NCI-H82 treated with DMSO at 0.1 percent for 48 hours (cell line): ENCODE data around the gene RBMS2.
A peak's percentile ranks its signal among the peaks of the same experiment; 100 is the strongest.
"Not testable (repeated sequence)": the region's sequence is repeated elsewhere in the genome, so short reads cannot be mapped to it uniquely, and the experiment has no call there.

Experiments used
- DNase-seq: peaks from one replicate; lab custom pipeline; 2025; ENCODE audit not compliant: unreplicated experiment; lab: John Stamatoyannopoulos, UW

Gene RBMS2, protein sequence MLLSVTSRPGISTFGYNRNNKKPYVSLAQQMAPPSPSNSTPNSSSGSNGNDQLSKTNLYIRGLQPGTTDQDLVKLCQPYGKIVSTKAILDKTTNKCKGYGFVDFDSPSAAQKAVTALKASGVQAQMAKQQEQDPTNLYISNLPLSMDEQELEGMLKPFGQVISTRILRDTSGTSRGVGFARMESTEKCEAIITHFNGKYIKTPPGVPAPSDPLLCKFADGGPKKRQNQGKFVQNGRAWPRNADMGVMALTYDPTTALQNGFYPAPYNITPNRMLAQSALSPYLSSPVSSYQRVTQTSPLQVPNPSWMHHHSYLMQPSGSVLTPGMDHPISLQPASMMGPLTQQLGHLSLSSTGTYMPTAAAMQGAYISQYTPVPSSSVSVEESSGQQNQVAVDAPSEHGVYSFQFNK

DNA sequence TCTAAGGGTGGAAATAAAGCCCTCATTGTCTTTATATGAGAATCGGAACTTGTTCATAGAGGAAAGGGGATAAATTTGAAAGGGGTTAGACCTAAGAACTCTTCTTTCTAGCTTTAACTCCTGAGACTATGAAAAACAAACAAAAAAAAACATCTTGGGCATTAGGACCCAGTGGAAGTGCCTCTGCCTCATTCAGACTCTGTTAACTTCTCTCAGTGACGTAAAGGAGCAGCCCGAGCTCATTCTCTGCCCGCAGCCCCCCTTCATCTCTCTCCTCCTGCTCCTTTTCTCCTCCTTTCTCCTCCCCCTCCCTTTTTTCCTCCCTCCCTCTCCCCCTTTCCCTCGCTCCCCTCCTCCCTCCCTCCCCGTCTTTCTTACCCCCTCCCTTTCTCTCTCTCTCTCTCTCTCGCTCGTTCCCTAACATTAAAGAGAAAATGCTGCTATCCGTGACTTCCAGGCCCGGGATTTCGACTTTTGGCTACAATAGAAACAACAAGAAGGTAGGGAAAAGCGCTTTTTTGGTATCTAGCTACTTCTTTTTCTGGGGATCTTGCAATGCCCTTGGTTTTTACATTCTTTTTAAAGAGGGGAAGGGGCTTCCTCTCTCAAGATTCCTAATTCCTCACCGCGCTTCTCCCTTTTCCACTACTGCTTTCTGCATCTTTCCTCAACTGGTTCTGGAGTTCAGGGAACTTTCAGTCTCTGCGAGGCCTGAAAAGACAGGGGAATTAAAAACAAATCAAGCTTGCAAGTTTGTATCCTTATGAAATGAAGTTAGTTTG lies at the start of gene RBMS2:
TSS of gene RBMS2 (plus strand) at position 231 of the 782 bp plus-strand sequence. CDS start at position 435, 204 bp downstream.
- DNase-seq, result peak; percentile 88

DNA sequence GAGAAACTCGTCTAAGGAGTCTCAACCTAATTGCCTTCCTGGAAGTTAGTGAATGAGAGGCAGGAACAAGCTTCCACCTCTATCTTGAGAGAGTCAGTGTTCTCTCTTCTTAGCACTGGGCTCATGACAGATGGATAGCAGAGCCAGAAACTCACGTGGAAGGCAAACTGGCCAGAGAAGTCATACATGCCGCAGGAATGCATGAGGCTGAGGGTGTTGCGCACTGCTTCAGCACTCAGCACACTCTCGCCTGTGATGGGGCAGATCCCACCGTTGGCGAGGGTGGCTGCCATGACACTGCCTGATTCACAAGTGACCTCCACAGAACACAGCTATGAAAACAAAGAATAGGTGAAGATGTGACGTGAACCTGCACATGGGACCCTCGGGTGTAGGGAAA lies 47.2 kb upstream of the RBMS2 start:
- DNase-seq, result no peak

DNA sequence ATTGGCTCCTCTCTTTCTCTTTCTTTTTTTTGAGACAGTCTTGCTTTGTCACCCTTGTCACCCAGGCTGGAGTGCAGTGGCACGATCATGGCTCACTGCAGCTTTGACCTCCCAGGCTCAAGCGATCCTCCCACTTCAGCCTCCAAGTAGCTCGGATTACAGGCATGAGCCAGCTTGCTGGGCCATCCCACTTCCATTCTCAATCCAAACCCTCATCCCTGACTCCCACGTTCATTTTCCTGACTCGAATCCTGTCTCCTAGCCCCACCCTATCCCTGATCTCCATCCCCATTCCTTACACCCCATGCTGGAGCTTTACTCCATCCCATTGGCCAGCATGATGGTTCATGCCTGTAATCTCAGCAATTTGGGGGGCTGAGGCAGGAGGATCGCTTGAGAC lies 45.5 kb upstream of the RBMS2 start:
- DNase-seq, result no peak

DNA sequence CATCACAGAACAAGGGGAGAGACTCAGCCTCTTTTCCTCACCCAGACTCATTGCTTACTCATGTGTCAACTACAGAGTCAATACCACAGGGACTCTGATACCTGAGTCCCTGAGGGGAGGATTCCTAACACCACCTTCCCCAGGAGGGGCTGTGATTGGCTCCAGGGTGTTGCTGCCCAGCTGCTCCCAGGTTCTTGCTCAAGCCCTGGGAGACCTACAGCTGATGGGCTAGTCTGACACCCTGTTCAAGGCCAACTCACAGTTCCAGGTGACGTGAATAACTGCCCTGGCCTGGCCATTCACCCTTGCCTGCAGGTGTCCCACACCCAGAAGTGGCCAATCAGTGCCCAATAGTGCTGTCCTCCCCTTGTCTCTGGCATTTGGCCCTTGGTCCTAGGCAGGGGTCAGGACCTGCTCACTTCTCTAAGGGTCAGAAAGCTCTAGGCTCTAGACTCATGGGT lies 44.6 kb upstream of the RBMS2 start:
- no peak for DNase-seq

DNA sequence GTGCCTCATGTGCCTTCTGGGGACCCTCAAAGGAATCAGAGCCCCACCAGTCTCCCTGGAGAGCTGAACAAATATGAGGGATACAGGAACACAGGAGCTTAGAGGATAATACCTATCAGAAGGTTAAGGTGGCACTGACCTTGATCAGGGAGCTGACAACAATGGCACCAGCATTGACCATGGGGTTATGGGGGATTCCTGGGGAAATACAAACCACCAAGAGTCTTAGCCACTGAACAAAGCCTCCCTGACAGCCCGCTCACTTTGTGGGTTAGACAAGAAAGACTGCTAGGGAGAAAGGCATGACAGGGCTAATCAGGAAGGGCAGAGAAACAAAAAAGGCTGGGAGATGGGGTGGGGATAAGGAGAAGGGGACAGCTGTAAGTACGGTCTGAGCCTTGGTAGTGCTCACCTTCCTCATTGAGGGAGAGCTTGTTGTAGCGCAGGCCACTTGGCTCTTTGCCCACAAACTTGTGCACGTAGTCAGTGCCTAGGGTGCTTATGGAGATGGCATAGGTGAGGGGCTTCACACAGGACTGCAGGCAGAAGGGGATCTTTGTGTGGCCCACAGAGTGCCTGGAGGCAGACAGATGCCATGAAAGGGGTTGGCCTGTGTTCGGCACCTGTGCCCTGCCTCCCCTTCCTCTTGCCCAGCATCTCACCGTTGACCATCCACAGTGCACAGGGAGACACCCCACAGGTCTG lies 43.9 kb upstream of the RBMS2 start:
- no peak for DNase-seq

DNA sequence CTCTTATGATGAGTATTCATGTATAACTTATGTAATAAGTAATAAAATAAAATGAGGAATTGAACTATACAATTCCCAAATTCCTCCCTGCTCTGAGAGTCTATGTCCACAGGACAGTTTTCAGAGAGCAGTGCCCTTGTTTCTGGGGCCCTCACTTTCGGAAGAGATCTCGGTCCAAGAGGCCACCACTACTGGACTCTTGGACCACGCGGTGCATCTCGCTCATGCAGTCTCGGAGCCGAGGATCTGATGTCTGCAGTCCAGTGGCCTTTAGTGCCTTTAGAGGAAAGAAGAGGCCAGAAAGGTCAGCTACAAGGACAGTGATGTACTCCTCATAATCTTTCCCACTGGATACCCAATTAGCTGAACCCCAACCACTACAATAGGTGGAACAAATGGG lies 42.0 kb upstream of the RBMS2 start:
- no peak for DNase-seq

DNA sequence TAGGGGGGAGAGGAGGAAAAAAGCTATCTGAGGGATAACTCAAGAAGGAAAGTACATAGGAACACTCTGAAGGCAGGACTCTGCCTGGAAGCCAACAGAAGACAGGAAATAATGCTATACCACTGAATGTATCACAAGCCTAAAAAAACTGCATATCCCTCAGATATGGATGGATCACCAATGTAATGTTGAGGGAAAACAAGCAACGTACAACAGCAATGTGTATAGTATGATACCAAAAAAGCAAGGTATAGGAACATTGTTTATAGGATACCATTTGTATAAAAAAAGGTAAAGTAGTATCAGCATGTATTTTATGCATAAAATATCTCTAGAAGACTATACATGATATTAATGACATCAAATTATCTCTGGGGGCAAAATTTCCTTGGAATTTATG lies 37.1 kb upstream of the RBMS2 start:
- no peak for DNase-seq

DNA sequence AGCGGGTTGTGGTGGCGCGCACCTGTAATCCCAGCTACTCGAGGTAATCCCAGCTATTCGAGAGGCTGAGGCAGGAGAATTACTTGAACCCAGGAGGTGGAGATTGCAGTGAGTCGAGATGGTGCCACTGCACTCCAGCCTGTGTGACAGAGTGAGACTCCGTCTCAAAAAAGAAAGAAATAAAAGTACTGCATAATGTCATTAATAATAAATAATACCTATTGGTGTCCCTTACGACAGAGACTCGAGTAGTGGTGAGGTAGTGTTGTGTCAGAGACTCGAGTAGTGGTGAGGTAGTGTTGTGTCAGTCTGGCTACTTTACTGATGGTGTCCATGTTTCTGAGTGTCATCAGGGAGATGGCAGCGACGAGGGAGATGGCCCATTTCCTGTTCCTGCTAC lies 34.9 kb upstream of the RBMS2 start:
- DNase-seq, result no peak

DNA sequence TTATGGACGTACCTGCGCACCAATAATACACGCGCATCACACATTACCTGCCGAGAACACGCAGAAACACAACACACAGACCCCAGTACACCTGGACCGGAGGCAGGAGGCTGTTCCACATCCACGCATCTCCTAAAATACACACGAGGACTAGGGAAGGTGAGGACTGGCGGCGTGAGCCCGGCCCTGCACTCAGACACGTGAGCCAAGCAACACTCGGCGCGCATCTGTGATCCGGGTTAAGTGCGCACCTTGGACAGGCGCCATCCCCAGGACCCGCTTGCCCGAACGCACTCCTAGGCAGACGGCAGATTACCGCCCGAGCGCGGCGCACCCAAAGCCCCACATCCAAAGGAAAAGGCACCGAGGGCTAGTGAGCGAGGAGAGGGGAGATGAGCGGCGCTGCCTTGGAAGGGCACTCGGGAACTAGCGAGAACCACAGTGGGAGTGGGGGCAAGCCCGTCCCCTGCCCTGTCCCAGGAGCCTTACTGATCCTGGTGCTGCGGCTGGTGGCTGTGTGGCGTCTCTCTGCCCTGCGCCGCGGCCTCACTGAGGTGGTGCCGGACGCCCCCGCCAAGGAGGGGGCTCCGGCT lies 34.1 kb upstream of the RBMS2 start:
- DNase-seq, result no peak

DNA sequence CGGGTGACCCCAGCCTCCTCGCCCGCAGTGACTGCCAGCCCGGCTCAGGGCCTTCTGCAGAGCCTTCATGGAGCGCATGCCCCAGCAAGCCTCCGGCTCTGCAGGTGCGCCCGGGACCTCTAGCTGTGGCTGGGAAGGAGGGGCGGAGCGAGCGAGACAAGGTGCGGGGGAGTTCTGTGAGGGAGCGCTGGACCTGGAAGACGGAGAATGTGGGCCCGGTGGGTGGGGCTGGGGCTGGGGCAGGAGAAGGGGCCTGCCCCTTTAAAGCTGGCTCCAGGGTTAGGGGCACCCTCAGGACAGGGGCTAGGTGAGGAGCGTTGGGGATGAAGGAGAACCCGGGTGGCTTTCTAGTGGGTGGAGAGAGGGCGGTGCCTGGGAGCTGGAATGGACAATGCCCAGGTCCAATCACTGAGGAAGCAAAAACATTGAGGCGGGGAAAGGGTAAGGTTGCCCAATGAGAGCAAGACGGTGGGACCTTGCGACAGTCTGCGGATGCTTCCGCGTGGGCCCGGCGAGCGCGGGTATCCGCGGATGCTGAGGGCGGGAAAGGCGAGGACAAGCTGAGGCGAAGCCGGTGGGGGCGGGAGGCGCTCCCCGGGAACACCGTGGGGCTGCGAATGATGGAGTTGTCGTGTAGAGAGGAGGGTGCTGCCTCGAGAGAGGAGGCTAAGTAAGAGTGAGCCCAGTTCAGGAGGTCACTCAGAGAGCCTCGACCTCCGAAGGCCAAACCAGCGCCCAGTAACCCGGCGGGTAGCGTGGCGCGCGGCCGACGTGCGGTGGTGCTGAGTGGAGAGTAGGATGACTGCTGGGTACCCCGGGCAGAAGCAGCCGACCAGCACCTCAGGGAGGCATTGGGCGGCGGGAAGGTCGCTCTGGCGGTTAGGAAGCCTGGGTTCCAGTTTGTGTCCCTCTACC lies 33.3 kb upstream of the RBMS2 start, which contains the start of gene GLS2:
TSS of gene GLS2 (minus strand) at position 121 of the 915 bp plus-strand sequence. CDS start at position 78, 43 bp downstream.
- no peak for DNase-seq

DNA sequence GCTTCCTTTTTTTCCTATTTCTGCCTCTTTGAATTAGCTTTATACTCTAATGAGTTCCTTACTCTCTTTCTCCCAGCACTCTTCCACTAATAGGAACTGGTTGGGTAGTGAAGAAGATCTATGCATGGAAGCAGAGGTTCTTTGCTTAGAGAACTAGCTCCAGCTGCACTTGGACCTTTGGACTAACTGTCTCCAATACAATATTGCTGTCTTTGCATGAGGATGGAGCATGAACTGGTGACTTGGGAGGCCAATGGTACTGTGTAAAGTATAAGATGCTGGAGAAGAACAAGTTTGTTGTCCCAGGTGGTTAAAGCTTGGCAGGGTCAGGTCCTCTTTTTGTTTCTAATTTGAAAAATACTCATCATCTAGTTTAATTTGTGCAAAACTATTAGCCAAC lies 31.3 kb upstream of the RBMS2 start:
- DNase-seq, result no peak

DNA sequence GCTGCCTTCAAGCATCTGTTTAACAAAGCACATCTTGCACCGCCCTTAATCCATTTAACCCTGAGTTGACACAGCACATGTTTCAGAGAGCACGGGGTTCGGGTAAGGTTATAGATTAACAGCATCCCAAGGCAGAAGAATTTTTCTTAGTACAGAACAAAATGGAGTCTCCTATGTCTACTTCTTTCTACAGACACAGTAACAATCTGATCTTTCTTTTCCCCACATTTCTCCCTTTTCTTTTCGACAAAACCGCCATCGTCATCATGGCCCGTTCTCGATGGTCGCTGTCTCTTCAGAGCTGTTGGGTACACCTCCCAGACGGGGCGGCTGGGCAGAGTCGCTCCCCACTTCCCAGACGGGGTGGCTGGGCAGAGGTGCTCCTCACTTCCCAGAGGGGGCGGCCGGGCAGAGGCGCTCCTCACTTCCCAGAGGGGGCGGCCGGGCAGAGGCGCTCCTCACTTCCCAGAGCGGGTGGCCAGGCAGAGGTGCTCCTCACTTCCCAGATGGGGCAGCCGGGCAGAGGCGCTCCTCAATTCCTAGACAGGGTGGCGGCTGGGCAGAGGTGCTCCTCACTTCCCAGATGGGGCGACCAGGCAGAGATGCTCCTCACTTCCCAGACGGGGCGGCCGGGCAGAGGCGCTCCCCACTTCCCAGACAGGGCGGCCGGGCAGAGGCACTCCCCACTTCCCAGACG lies 28.1 kb upstream of the RBMS2 start:
- peak; percentile 35 for DNase-seq

DNA sequence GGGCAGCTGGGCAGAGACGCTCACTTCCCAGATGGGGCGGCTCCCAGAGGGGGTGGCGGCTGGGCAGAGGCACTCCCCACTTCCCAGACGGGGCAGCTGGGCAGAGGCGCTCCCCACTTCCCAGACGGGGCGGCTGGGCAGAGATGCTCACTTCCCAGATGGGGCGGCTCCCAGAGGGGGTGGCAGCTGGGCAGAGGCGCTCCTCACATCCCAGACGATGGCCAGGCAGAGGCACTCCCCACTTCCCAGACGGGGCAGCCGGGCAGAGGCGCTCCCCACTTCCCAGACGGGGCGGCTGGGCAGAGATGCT lies 27.6 kb upstream of the RBMS2 start:
- not testable (repeated sequence) for DNase-seq

DNA sequence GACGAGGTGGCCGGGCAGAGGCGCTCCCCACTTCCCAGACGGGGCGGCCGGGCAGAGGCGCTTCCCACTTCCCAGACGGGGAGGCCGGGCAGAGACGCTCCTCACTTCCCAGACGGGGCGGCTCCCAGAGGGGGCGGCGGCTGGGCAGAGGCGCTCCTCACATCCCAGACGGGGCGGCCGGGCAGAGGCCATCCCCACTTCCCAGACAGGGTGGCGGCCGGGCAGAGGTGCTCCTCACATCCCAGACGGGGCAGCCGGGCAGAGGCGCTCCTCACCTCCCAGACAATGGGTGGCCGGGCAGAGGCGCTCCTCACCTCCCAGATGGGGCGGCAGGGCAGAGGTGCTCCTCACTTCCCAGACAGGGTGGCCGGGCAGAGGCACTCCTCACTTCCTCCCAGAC lies 27.1 kb upstream of the RBMS2 start:
- not testable (repeated sequence) for DNase-seq

DNA sequence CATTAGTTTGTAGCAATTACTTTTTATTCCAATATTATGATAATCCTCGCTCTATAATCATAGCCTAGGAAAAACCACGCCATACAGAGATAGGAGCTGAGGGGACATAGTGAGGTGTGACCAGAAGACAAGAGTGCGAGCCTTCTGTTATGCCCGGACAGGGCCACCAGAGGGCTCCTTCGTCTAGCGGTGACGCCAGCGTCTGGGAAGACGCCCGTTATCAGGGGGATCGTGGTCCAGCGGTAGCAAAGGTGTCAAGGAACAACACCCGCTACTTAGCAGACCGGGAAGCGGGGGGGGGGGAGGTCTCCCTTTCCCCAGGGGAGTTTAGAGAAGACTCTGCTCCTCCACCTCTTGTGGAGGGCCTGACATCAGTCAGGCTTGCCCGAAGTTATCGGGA lies 24.9 kb upstream of the RBMS2 start:
- DNase-seq, result not testable (repeated sequence)

DNA sequence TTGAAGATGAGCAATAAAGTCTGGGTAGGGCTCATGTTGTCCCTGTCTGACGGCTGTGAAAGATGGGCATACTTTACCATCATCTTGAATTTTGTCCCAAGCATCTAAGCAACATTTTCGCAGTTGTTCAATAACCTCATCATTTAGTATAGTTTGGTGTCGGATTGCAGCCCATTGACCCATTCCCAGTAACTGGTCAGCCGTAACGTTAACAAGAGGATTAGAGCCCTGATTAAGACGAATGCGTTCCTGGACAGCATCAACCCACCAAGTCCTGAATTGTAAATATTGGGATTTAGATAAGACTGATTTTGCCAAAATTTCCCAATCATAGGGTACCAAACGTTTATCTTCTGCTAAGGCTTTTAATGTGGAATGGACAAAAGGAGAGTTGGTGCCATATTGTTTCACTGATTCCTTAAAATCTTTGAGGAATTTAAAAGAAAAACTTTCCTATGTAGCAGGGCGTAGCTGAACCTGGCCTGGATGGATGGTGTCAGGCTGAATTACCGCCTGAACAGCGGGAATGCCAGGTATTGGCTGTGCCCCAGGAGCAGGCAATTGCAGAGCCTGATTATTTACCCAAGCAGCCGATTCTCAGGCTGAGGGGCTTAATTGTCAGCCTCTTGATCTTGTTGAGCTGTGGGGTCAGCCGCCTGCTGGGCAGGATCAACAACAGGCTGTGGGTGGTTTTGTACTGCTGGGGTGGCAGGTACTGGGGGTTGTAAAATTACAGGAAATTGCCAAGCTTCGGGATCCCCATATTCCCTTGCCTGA lies 23.3 kb upstream of the RBMS2 start:
- DNase-seq, result peak; percentile 18

DNA sequence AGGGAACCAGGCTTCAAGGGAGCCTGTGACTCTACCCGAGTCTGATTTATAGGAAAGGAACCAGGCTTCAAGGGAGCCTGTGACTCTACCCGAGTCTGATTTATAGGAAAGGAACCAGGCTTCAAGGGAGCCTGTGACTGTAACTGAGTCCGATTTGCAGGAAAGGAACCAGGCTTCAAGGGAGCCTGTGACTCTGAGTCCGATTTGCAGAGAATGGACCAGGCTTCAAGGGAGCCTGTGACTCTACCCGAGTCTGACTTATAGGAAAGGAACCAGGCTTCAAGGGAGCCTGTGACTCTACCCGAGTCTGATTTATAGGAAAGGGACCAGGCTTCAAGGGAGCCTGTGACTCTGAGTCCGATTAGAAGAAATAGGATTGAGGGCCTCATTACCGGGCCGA lies 22.2 kb upstream of the RBMS2 start:
- DNase-seq, result not testable (repeated sequence)

DNA sequence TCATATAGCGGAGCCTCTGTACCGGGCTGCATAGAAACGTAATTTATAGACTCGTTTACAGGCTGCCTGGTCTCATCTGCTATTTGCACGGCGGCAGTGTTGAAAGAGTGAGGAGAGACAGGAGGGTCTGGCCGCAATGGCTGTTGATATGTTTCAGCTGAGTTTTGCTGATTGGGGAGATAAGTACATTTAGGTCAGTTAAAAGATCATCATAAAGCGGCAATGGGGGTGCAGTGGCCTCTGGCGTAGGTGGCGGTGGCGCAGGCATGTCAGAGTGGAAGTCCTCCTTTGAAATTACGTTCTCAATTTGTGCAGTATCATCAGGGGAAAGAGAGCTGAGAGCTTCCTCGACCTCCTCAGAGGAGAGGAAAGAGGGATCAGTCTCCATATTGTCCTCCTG lies 21.7 kb upstream of the RBMS2 start:
- DNase-seq, result not testable (repeated sequence)

DNA sequence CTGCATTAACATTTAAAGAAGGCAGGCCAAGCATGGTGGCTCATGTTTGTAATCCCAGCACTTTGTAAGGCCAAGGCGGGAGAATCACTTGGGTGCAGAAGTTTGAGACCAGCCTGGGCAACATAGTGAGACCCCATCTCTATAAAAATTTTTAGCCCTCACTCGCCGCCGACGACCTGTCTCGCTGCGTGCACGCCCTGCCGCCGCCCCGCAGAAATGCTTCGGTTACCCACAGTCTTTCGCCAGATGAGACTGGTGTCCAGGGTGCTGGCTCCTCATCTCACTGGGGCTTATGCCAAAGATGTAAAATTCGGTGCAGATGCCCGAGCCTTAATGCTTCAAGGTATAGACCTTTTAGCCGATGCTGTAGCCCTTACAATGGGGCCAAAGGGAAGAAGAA lies 10.8 kb upstream of the RBMS2 start:
- DNase-seq, result no peak
